ENCODE data around the gene TP53.
"Not testable (repeated sequence)": the region's sequence is repeated elsewhere in the genome, so short reads cannot be mapped to it uniquely, and the experiment has no call there.

TP53 gene

DNA sequence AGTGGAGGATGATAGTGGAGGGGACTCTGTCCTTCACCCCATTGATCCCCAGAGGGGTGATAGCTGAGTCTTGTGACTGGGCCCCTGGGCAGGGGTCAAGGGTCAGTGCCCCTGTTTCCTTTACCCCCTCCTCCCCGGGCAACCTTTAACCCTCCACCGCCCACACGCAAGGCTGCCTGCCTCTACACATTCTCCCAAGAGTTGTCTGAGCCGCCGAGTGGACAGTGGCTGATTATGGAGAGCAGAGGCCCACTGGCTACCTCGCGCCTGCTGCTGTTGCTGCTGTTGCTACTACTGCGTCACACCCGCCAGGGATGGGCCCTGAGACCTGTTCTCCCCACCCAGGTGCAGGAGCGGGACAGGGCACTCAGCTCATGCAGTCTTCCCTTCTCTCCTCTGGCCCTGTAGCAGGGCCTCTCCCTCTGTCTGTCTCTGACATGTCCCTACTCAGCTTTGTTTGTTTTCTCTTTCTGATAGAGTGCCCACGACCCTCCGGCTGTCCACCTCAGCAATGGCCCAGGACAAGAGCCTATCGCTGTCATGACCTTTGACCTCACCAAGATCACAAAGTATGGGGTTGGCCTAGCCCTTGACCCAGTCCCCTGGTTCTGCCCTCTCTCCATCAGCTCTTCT, 57.2 kb downstream of the TP53 start, which contains the start of gene SHBG:
Gene SHBG, plus strand, starts transcription at position 197 of the 633 bp plus-strand sequence. Its CDS starts 38 bp downstream, at position 235.
- DNase-seq, result no peak

GRCh38 chr17:7627250-7628121, 59.8 kb downstream of the TP53 start, which contains the start of gene SAT2:
Gene SAT2 (minus strand): TSS chr17:7627821. CDS start chr17:7627635, 186 bp downstream.
- peak; percentile 87 to 90 for DNase-seq

DNA sequence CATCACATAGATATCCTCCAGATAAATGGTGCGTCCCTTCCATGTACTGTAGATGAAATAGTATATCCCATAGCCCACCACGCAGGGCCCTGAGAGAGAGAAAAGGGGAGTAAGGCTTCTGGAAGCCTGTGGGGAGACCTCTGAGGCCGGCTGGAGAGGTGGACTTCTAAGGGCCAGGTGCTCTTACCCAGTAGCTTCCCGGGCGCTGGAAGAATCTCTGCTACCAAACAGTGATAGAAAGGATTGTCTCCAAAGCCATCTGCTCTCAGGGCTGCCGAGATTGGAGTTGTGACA, 60.4 kb downstream of the TP53 start:
- no peak for DNase-seq

DNA sequence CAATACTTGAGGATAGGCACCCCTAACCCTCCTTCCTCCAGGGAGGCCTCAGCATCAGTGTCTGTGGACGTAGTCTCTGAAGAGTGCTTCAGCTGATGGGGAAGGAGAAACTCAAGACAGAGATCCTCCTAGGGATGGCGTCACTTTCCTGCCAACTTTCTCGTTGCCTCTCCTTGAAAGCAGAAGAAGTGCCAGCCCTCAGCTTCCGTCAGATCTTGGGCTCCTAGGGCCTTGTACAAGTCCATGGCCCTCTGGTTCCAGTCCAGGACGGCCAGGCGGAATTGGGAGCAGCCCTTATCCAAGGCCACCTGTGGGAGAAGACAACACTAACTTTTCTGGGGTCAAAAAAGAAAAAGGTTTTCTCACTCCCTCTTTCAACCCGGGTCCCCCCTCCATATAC, 61.0 kb downstream of the TP53 start:
- no peak for DNase-seq

DNA sequence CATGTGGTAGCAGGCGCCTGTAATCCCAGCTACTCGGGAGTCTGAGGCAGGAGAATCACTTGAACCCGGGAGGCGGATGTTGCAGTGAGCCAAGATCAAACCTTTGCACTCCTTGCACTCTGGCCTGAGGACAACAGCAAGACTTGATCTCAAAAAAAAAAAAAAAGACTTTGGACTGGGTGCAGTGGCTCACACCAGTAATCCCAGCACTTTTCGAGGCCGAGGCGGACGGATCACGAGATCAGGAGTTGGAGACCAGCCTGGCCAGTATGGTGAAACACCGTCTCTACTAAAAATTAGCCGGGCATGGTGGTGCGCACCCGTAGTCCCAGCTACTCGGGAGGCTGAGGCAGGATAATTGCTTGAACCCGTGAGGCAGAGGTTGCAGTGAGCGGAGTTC, 61.5 kb downstream of the TP53 start:
- not testable (repeated sequence) for DNase-seq

DNA sequence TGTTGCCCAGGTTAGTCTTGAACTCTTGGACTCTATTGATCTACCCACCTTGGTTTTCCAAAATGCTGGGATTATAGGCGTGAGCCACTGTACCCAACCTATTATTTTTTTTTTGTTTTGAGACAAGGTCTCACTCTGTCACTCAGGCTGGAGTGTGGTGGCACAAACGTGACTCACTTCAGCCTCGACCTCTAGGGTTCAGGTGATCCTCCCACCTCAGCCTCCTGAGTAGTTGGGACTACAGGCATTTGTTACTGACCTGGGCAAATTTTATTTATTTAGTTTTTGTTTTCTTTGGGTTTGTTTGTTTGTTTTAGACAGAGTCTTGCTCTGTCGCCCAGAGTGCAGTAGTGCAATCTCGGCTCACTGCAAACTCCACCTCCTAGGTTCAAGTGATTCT, 63.6 kb downstream of the TP53 start:
- no peak for DNase-seq

DNA sequence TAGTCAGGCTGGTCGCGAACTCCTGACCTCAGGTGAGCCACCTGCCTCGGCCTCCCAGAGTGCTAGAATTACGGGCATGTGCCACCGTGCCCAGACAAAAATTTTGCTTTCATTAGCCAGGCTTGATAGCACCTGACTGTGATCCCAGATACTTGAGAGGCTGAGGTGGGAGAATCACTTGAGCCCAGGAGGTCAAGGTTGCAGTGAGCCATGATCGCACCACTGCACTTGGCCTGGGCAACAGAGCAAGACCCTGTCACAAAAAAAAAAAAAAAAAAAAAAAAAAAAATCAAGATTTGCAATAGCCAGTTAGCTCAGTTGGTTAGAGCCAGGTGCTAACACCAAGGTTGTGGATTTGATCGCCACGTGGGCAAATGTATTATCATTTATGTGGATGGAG, 66.5 kb downstream of the TP53 start:
- DNase-seq, result no peak

- no peak for DNase-seq
These were observed 68.7 kb downstream of the TP53 start for GRCh38 chr17:7618608-7619007.

Measured in activated T-cell treated with anti-CD3 and anti-CD28 coated beads, Interleukin-2, amount 50 U/mL, for 48 hours (primary cell).